Spinal cord (tissue), 10 donors: ENCODE measurements around the gene OLFM1. TPM values are rescaled to one million over a fixed set of nuclear protein-coding genes. Genes with fewer than 3 reads are reported as not detected.
A peak's percentile ranks its signal among the peaks of the same experiment; 100 is the strongest.

ENCODE experiments used
- DNase-seq, 6 donors: peaks; one replicate each; pipeline versions ENCODE4 v3.0.0 to v3.0.0-alpha.2; 2013 to 2015; ENCODE audit warnings: low spot score in 6 of 6, low read depth in 4 of 6
- H3K27ac ChIP-seq: one replicate; pipeline ENCODE4 v1.5.1; 2013; ENCODE audit warnings: low read depth, low read length, control low read depth
- H3K27me3 ChIP-seq: one replicate; pipeline ENCODE4 v1.6.1; 2013; ENCODE audit warnings: low read length; ENCODE audit not compliant: control insufficient read depth, insufficient read depth
- H3K36me3 ChIP-seq: one replicate; pipeline ENCODE4 v1.6.1; 2013; ENCODE audit warnings: low read length; ENCODE audit not compliant: control insufficient read depth, insufficient read depth
- H3K4me1 ChIP-seq: one replicate; pipeline ENCODE4 v1.6.1; 2013; ENCODE audit warnings: low read length; ENCODE audit not compliant: control insufficient read depth, insufficient read depth
- H3K4me3 ChIP-seq: one replicate; pipeline ENCODE4 v1.5.1; 2013; ENCODE audit warnings: low read depth, low read length, control low read depth
- H3K9me3 ChIP-seq: one replicate; pipeline ENCODE4 v1.6.1; 2013; ENCODE audit warnings: low read length; ENCODE audit not compliant: control insufficient read depth, insufficient read depth
- WGBS: methylation state at CpG from one replicate; pipeline ENCODE4 v1.1.5; 2013; ENCODE audit warnings: missing lambda C conversion rate; ENCODE audit not compliant: insufficient coverage; 5-methylcytosine and 5-hydroxymethylcytosine counted together
- polyA plus RNA-seq, 2 donors: library from polyadenylated mRNA; unstranded; fragments of 120-200 nt; gene quantifications; one replicate each; pipeline ENCODE4 v1.2.1, GENCODE V29; 2013; ENCODE audit not compliant: insufficient read length in 2 of 2
- total RNA-seq, 2 donors: library from RNA; depleted of rRNA in 1 of 2; stranded (reverse); fragments of 120-200 nt in 1 of 2; fragments of >200 nt in 1 of 2; gene quantifications; one replicate each; pipeline versions ENCODE4 v1.2.3 to v1.2.4, GENCODE V29; 2013 to 2014
- donor health status: healthy.

The OLFM1 gene
- total and polyA plus RNA-seq, 4 donors = 52.5 to 321 (median 205) TPM

DNA sequence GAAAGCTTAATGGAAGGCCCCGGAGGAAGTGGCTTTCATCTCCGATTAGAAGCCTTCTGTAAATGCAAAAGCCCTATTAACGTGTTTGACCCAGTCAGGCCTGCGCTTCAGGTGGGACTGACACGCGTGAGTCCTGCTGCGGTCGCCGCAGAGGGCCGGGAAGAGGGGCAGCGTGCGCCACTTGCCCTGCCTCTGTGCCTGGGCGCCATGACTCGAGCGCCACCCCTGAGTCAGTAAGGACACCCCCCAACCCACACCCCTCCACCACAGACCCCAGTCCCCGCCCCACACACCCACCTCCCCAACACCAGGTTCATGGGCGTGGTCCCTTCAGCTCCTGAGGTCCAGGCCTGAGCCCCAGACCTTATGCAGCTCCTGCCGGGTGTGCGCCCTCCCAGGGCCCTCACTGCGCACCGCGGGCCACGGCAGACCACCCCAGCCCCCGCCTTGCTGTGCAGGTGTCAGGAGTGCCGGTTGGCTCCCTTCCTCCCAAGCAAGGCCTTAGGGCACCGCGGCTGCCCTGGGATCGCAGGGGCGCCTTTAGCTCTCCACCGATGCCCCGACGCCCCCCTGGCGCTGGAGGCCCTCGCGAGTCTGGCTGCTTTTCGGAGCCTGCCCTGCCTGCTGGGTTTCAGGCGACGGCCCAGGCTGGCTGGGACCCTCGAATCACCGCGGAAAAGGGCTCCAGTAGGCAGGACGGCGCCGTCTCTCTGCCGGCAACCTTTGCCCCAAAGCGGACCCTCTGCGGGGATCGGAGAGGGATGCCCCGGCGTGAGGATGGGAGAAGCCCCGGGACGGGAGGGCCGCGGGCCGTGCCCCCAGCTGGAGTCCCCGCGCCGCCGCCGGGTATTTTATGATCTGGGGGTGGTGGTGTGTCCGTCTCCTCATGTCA lies 625 bp upstream of the OLFM1 start:
- peaks cover 47% of the 10 kb centered on the region for H3K4me1 ChIP-seq
- H3K9me3 ChIP-seq = no peaks in the 10 kb centered on the region
- peak overlapping the region; percentile 1 for H3K4me3 ChIP-seq
- DNase-seq = no peak
- peaks cover 28% of the 10 kb centered on the region for H3K27me3 ChIP-seq
- H3K27ac ChIP-seq = no peak overlapping the region
- peaks cover 25% of the 10 kb centered on the region for H3K36me3 ChIP-seq
- 21% methylated on average over 61 of the region's 61 CpGs for WGBS

DNA sequence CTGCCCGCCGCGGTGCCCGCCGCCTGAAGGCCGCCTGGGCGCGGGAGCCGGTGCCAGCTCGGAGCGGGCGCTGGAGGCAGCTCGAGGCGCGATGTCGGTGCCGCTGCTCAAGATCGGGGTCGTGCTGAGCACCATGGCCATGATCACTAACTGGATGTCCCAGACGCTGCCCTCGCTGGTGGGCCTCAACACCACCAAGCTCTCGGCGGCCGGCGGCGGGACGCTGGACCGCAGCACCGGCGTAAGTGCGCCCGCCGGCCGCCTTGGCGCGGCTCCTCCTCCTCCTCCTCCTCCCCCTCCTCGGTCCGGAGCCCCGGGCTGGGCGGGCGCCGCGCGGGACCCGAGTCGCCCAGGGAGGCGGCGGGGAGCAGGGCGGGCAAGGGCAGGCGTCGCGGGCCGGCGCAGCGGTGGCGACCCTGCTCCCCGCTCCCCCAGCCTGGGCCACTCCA lies 455 bp downstream of the OLFM1 start:
- H3K9me3 ChIP-seq = no peaks in the 10 kb centered on the region
- no peak overlapping the region for H3K4me3 ChIP-seq
- no peak overlapping the region for H3K27ac ChIP-seq
- under 1% methylated on average over 55 of the region's 57 CpGs for WGBS
- H3K4me1 ChIP-seq = peaks cover 53% of the 10 kb centered on the region
- DNase-seq = peak in 1 of 6 donors; percentile 48
- peaks cover 28% of the 10 kb centered on the region for H3K27me3 ChIP-seq
- peaks cover 35% of the 10 kb centered on the region for H3K36me3 ChIP-seq

DNA sequence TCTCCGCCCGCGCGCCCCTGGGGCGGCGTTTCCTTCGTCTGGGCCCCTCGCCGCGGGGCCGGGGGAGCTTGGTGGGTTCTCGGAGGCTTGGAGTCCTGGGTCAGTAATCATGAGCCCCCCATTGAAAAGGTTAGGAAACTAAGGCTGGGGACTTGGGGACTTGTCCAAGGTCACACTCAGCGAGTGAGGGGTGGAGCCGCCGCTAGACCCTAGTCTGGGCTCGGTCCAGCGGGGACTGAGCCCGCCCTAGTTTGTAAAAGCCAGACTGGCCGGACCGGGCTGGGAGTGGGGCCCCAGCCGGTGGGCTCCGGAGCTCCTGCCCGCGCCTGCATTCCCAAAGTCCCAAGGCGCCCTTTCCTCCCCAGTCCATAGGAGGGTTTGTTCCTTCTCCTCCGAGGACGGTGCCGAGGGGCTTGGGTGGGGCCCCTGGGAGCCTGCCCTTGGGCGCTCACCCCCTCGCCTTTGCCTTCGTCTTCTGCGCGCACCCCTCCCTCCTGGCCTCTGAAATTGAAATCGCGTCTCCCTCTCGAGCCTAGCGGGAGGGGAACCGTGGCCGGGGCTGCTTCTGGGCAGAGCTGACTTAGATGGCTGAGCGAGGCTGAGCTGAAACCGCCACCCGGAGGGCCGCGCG lies 995 bp downstream of the OLFM1 start:
- Histone ChIP-seq H3K27ac (no peak overlapping the region), H3K27me3 (peaks cover 28% of the 10 kb centered on the region), H3K4me3 (peak overlapping the region; percentile 26)

DNA sequence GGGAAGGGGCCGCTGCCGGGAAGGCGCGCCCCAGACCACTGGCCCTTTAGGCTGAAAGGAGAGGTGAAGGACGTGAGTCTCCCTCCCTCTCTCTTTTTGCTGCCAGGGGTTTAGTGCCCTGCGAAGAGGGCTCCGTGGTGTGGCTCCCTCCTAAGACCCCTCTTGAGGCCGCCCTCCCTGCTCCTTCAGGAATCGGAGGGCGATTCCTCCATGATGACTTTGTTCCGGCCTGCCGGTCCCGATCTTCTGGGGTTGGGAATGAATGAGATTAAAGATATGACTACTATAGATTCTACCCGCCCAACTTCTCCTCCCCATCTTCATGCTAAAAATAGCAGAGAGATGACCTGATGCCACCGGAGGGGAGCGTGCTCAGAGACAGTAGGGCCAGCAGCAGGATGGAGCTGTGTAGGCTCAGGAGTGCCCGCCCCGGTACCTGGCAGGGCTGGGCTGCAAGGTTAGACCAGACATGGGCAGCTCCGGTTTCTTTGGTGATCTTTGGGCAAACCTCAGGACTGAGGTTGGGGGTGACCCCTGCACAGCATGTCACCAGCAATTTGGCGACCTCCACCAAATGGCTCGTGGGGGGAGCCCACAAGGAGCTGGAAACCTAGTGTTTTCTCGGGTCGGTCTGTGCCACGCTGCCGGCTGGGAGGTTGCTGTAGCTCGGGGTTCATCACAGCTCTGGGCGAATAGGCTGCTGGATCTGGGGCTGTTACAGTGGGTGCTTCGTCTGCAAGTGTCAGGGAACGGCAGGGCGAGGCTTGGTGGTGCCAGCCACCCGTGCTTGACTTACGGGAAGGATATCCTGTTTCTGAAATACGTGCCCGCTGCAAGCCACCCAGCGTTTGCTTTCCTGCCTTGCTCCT lies 1.7 kb downstream of the OLFM1 start:
- Histone ChIP-seq H3K9me3 (no peaks in the 10 kb centered on the region), H3K27ac (no peak overlapping the region), H3K4me3 (peak overlapping the region; percentile 26), H3K36me3 (peaks cover 28% of the 10 kb centered on the region), H3K27me3 (peaks cover 28% of the 10 kb centered on the region), H3K4me1 (peaks cover 49% of the 10 kb centered on the region)
- WGBS = 55% methylated on average over 26 of the region's 35 CpGs
- DNase-seq = no peak

More for the DNA sequence above, 995 bp downstream of the OLFM1 start:
- Histone ChIP-seq H3K9me3 (no peaks in the 10 kb centered on the region), H3K36me3 (peaks cover 34% of the 10 kb centered on the region), H3K4me1 (peaks cover 51% of the 10 kb centered on the region)
- under 1% methylated on average over 45 of the region's 45 CpGs for WGBS
- no peak for DNase-seq

- Histone ChIP-seq H3K27me3 (peaks cover 28% of the 10 kb centered on the region), H3K4me3 (no peak overlapping the region), H3K4me1 (peaks cover 50% of the 10 kb centered on the region), H3K27ac (no peak overlapping the region), H3K36me3 (peaks cover 28% of the 10 kb centered on the region), H3K9me3 (no peaks in the 10 kb centered on the region)
- WGBS = 94% methylated on average over 5 of the region's 7 CpGs
- DNase-seq = no peak
These were observed 2.6 kb downstream of the OLFM1 start for GRCh38 chr9:135090081-135090480.

DNA sequence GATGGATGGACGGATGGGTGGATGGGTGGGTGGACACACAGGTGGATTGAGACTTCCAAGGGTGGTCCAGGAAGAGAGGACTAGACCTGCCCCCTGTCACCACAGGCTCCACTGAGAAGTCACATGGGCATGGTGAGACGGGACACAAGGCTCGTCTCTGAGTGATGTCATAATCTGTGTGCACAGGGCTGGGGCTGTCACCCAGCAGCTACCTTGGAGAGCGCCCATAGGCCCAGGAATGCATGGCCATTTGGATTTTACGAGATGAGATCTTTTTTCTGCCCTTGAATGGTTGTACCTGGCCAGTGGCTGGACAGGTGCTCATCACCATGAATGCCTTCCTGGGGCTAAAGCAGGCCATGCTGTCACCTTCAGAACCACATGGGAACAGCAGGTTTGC lies 3.1 kb downstream of the OLFM1 start:
- Histone ChIP-seq H3K36me3 (peaks cover 28% of the 10 kb centered on the region), H3K27me3 (peaks cover 27% of the 10 kb centered on the region), H3K4me1 (peaks cover 47% of the 10 kb centered on the region), H3K4me3 (no peak overlapping the region), H3K27ac (no peak overlapping the region), H3K9me3 (no peaks in the 10 kb centered on the region)
- no peak for DNase-seq
- 65% methylated on average over 5 of the region's 5 CpGs for WGBS

DNA sequence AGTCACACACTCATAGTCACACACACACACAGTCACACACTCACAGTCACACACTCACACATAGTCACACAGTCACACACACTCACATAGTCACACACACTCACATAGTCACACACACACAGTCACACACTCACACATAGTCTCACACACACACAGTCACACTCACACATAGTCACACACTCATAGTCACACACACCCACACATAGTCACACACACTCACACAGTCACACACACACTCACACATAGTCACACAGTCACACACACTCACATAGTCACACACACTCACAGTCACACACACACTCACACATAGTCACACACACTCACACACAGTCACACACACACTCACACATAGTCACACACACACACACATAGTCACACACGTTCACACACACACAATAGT lies 4.1 kb downstream of the OLFM1 start:
- Histone ChIP-seq H3K27ac (no peak overlapping the region), H3K4me1 (peaks cover 37% of the 10 kb centered on the region), H3K4me3 (no peak overlapping the region), H3K9me3 (no peaks in the 10 kb centered on the region), H3K36me3 (peaks cover 38% of the 10 kb centered on the region), H3K27me3 (peaks cover 23% of the 10 kb centered on the region)
- WGBS = 80% methylated on average over 1 of the region's 1 CpG
- no peak for DNase-seq

GRCh38 chr9:135093111-135093510 lies 5.6 kb downstream of the OLFM1 start:
- Histone ChIP-seq H3K27ac (no peak overlapping the region), H3K9me3 (no peaks in the 10 kb centered on the region), H3K27me3 (peaks cover 17% of the 10 kb centered on the region), H3K4me1 (peaks cover 27% of the 10 kb centered on the region), H3K4me3 (no peak overlapping the region), H3K36me3 (peaks cover 38% of the 10 kb centered on the region)
- DNase-seq = no peak
- WGBS = 63% methylated on average over 4 of the region's 5 CpGs

- Histone ChIP-seq H3K4me1 (peaks cover 18% of the 10 kb centered on the region), H3K27me3 (peaks cover 8% of the 10 kb centered on the region), H3K9me3 (no peaks in the 10 kb centered on the region), H3K4me3 (no peak overlapping the region), H3K36me3 (peaks cover 43% of the 10 kb centered on the region), H3K27ac (no peak overlapping the region)
- no peak for DNase-seq
- WGBS = 68% methylated on average over 9 of the region's 13 CpGs
These were observed 6.6 kb downstream of the OLFM1 start for GRCh38 chr9:135093911-135094584.
